Effector memory CD4-positive, alpha-beta T cell (primary cell): Measurements from ENCODE around the gene AGPAT2.

ENCODE experiments used
- DNase-seq, 3 donors: peaks; one replicate each; pipeline ENCODE4 v3.0.0-alpha.2; 2020
- H3K27ac ChIP-seq: 2 replicates; pipeline ENCODE4 v1.7.0; 2013; ENCODE audit warnings: mild to moderate bottlenecking, low read length, moderate library complexity; ENCODE audit not compliant: insufficient read depth, poor library complexity, severe bottlenecking
- H3K27me3 ChIP-seq: replicated peaks from 2 replicates; pipeline ENCODE4 v1.7.0; 2013; ENCODE audit warnings: mild to moderate bottlenecking, low read length; ENCODE audit not compliant: insufficient read depth, control insufficient read depth, poor library complexity, severe bottlenecking
- H3K36me3 ChIP-seq: 2 replicates; pipeline ENCODE4 v1.7.0; 2013; ENCODE audit warnings: mild to moderate bottlenecking, low read length, moderate library complexity; ENCODE audit not compliant: control insufficient read depth, insufficient read depth
- H3K4me1 ChIP-seq: 2 replicates; pipeline ENCODE4 v1.7.0; 2013; ENCODE audit warnings: low read length, mild to moderate bottlenecking; ENCODE audit not compliant: control insufficient read depth, insufficient read depth, poor library complexity, severe bottlenecking
- H3K4me3 ChIP-seq: 2 replicates; pipeline ENCODE4 v1.7.0; 2013; ENCODE audit warnings: low read length, low read depth, mild to moderate bottlenecking; ENCODE audit not compliant: insufficient read depth, poor library complexity, severe bottlenecking
- H3K9me3 ChIP-seq: 2 replicates; pipeline ENCODE4 v1.7.0; 2013; ENCODE audit warnings: mild to moderate bottlenecking, low read length, moderate library complexity; ENCODE audit not compliant: control insufficient read depth

The AGPAT2 gene

GRCh38 chr9:136681945-136682699 lies 5.1 kb downstream of the AGPAT2 start:
- H3K9me3 ChIP-seq: no peaks in the 10 kb centered on the region
- H3K4me3 ChIP-seq: no peak overlapping the region
- DNase-seq: no peak
- no peaks in the 10 kb centered on the region for H3K36me3 ChIP-seq
- H3K4me1 ChIP-seq: peaks cover 10% of the 10 kb centered on the region
- no peaks in the 10 kb centered on the region for H3K27me3 ChIP-seq
- H3K27ac ChIP-seq: no peak overlapping the region

DNA sequence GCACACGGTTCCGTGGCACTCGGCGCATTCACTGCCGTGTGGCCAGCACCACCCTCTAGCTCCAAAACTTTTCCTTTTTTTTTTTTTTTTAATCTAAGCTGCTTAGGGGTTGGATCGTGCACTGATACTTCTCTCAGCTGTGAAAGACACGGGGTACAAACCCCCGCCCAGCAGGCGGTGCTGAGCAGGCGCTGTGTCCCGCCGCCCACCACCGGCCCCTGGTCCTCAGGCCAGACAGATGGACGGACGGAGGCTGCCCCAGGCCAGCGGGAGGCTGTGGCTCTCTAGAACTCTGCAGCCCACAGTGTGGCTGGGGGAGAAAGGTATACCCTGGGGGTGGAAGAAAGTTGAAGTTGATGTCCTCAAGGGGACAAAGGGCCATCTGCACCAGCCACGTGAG lies 6.2 kb downstream of the AGPAT2 start:
- no peak overlapping the region for H3K4me3 ChIP-seq
- peaks cover 3% of the 10 kb centered on the region for H3K4me1 ChIP-seq
- DNase-seq: no peak
- no peaks in the 10 kb centered on the region for H3K9me3 ChIP-seq
- no peak overlapping the region for H3K27ac ChIP-seq
- H3K27me3 ChIP-seq: no peaks in the 10 kb centered on the region
- peaks cover 6% of the 10 kb centered on the region for H3K36me3 ChIP-seq

- Histone ChIP-seq H3K27ac (no peak overlapping the region), H3K36me3 (peaks cover 7% of the 10 kb centered on the region), H3K27me3 (no peaks in the 10 kb centered on the region), H3K9me3 (no peaks in the 10 kb centered on the region), H3K4me1 (no peaks in the 10 kb centered on the region), H3K4me3 (no peak overlapping the region)
- no peak for DNase-seq
These were observed 7.8 kb downstream of the AGPAT2 start for GRCh38 chr9:136679431-136679941.

DNA sequence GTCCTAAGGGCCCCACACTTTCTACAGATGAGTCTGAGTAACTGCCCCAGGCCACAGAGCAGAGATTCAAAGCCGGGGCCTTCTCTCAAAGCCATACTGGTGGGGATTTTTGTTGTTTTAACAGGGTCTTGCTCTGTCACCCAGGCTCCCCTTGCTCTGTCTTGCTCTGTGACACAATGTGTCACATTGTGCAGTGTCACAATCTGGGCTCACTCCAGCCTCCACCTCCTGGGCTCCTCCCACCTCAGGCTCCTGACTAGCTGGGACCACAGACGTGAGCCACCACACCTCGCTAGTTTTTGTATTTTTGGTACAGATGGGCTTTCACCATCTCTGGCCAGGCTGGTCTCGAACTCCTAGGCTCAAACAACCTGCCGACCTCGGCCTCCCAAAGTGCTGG lies 8.6 kb downstream of the AGPAT2 start:
- Histone ChIP-seq H3K36me3 (peaks cover 7% of the 10 kb centered on the region), H3K27me3 (no peaks in the 10 kb centered on the region), H3K4me3 (no peak overlapping the region), H3K27ac (no peak overlapping the region), H3K4me1 (no peaks in the 10 kb centered on the region), H3K9me3 (no peaks in the 10 kb centered on the region)
- DNase-seq: no peak

DNA sequence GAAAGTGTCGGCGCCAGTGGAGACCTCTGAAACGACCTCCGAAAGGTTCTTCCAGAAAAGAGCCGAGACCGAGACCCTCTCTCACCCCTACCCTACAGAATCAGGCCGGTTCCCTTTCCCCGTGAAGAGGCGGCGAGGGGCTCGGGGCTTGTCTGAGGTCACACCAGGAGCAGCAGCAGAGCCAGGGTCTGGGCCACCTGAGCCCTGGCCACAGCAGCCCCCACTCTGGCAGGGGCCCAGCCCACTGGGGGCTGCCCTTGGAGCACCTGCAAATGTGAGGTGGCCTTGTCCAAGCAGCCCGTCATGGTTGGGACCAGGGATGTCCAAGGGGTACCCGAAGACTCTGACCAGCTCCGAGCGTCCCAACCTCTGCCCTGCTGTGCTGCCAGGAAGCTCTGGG lies 9.2 kb downstream of the AGPAT2 start:
- H3K9me3 ChIP-seq: no peaks in the 10 kb centered on the region
- H3K36me3 ChIP-seq: peaks cover 7% of the 10 kb centered on the region
- no peak for DNase-seq
- no peak overlapping the region for H3K4me3 ChIP-seq
- H3K27me3 ChIP-seq: no peaks in the 10 kb centered on the region
- H3K4me1 ChIP-seq: no peaks in the 10 kb centered on the region
- H3K27ac ChIP-seq: no peak overlapping the region

DNA sequence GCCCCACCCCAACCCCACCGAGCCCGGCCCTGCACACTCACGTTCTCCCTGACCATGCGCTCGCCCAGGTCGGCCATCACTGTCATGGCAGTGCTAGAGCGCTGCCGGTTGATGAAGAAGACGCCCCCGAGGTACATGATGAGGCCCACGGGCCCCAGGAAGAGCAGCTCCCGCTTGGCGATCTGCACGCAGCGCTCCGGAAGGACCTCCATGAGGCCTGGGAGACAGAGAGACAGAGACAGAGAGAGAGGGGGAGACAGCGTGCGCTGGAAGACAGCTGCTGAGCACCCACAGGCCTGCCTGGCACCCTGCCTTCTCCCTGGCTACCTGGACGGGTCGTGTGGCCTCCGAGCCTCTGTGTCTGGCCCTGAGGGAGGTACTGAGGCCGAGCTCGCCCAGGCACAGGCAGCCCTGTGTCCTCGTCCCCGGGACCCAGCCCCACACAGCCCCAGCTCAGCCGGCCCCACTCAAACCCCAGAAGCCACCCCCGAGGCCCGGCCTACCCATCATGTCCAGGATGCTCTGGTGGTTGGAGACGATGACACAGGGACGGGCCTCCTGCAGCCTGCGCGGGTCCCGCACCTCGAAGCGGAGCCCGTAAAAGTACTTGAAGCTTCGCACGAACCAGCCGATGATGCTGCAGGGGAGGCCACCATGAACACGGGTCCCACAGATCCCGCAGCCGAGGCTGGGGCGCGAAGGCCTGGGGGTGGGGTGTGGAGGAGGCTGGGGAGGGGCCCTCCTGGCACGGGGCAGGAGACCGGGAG lies 10.2 kb downstream of the AGPAT2 start:
- DNase-seq: no peak
- peaks cover 7% of the 10 kb centered on the region for H3K36me3 ChIP-seq
- H3K4me1 ChIP-seq: no peaks in the 10 kb centered on the region
- H3K4me3 ChIP-seq: no peak overlapping the region
- no peak overlapping the region for H3K27ac ChIP-seq
- H3K9me3 ChIP-seq: no peaks in the 10 kb centered on the region
- no peaks in the 10 kb centered on the region for H3K27me3 ChIP-seq

DNA sequence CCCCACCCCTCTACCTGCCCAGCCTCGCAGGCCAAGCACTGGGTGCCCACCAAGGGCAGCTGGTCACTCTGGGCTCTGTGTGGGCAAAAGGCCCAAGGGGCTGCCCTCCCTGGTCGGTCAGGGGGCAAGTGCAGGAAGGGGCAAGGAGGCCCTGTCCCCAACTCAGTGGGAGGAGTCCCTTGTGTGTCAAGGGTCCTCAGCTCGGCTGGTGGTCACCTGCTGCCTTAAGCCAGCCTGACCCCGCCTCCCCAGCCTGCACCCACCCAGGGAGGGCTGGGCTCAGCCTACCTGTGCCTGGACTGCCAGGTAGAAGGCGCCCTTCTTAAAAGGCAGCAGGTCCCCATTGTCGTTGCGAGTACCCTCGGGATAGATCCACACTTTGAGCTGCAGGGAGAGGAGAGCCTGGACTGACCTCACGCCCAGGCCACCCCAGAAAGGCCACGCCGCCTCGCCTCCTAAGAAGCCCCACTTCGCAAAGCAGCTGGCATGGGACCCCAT lies 10.9 kb downstream of the AGPAT2 start:
- Histone ChIP-seq H3K27me3 (no peaks in the 10 kb centered on the region), H3K9me3 (no peaks in the 10 kb centered on the region), H3K4me1 (no peaks in the 10 kb centered on the region), H3K4me3 (no peak overlapping the region), H3K36me3 (peaks cover 7% of the 10 kb centered on the region), H3K27ac (no peak overlapping the region)
- no peak for DNase-seq

GRCh38 chr9:136675477-136676296 lies 11.6 kb downstream of the AGPAT2 start:
- no peaks in the 10 kb centered on the region for H3K4me1 ChIP-seq
- DNase-seq: no peak
- no peaks in the 10 kb centered on the region for H3K27me3 ChIP-seq
- H3K4me3 ChIP-seq: no peak overlapping the region
- peaks cover 7% of the 10 kb centered on the region for H3K36me3 ChIP-seq
- no peaks in the 10 kb centered on the region for H3K9me3 ChIP-seq
- H3K27ac ChIP-seq: no peak overlapping the region

DNA sequence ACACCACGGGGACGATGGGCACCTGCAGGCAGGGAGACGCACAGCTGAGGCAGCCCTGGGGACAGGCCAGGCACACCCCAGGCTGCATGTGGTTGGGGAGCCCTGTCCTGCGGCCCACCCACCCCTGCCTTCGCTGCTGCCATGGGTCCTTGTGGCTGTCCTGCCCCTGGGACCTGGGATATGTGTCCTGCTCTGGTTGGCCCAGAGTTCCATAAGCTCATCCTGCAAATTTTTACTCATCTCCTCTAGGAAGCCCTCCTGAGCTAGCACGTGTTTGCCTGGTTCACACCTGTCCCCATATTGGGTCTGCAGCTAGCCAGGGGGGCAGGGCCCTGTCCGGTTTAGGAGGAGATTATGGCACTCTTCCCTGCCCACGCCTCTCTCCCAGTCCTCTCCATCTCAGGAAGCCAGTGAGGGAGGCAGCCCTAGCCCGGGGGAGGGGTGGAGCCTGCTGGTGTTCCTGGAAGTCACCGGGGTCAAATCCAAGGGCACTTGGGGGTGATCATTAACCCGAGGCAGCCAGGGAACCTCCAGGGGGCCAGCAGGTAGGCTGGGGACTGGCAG lies 12.4 kb downstream of the AGPAT2 start:
- Histone ChIP-seq H3K4me3 (no peak overlapping the region), H3K9me3 (no peaks in the 10 kb centered on the region), H3K27ac (no peak overlapping the region), H3K27me3 (no peaks in the 10 kb centered on the region), H3K36me3 (peaks cover 7% of the 10 kb centered on the region), H3K4me1 (no peaks in the 10 kb centered on the region)
- DNase-seq: no peak
